Measurements from ENCODE around the gene KLHL12. TPM values are rescaled to one million over a fixed set of nuclear protein-coding genes. Genes with fewer than 3 reads are reported as not detected.

KLHL12 gene
- total and polyA plus RNA-seq, 10 of the 15 experiments (the other 5 are each of a cell fraction or from before 2014, with no cell fraction given): 16.0 to 53.8 (median 30.3) TPM

GRCh38 chr1:202926581-202927491 lies at the start of gene KLHL12 (continued):
- peak; percentile 58 to 70 (median 65) for TF ChIP-seq CTCF (IDR thresholded peaks at IDR 0.05 in 2 of 3, conservative IDR thresholded peaks at IDR 0.05 in 1 of 3; ENCODE audit: control insufficient read depth in 2 of 3, extremely low read depth in 1 of 3, insufficient read depth in 1 of 3, low read depth in 3 of 3, low read length in 3 of 3)
- peak; percentile 75 for TF ChIP-seq ZBTB11 (CRISPR knock-in tag; IDR thresholded peaks at IDR 0.05)
- peak; percentile 32; the same call in 1 of the 3 replicates for TF ChIP-seq POU2F2 (IDR thresholded peaks at IDR 0.05; ENCODE audit: borderline replicate concordance, low read depth, low read length)
- TF ChIP-seq ZNF24 (IDR thresholded peaks at IDR 0.05): 0 out of 2 replicates have a peak, but pooled peaks have one; percentile 16
- TF ChIP-seq CHD4 (IDR thresholded peaks at IDR 0.05): no peak
- peak; percentile 83; the same call in 1 of the 2 replicates for TF ChIP-seq SMARCA5 (IDR thresholded peaks at IDR 0.05)
- peak; percentile 37; the same call in 1 of the 2 replicates for TF ChIP-seq RAD21 (IDR thresholded peaks at IDR 0.05; ENCODE audit: insufficient read depth, low read depth, low read length)
- TF ChIP-seq SMAD5 (IDR thresholded peaks at IDR 0.05; ENCODE audit: low read depth): peak; percentile 55; the same call in 1 of the 2 replicates
- TF ChIP-seq MLLT1 (IDR thresholded peaks at IDR 0.05): no peak
- no peak for TF ChIP-seq BMI1 (IDR thresholded peaks at IDR 0.05; ENCODE audit: borderline replicate concordance)
- TF ChIP-seq MAX (IDR thresholded peaks at IDR 0.05; ENCODE audit: low read depth, low read length): peak; percentile 99
- peak; percentile 73 for TF ChIP-seq HCFC1 (IDR thresholded peaks at IDR 0.05; ENCODE audit: low read length)
- TF ChIP-seq USF2 (IDR thresholded peaks at IDR 0.05; ENCODE audit: borderline replicate concordance, low read depth, low read length): peak; percentile 100
- TF ChIP-seq FOXM1 (IDR thresholded peaks at IDR 0.05; ENCODE audit: low read depth, low read length): peak; percentile 17
- TF ChIP-seq NBN (IDR thresholded peaks at IDR 0.05): peak; percentile 92
- peak; percentile 14 for TF ChIP-seq SIX5 (IDR thresholded peaks at IDR 0.05; ENCODE audit: low read depth, low read length, severe bottlenecking)
- TF ChIP-seq MYB (IDR thresholded peaks at IDR 0.05; ENCODE audit: borderline replicate concordance, low read depth, low read length): no peak
- no peak for TF ChIP-seq ZNF274 (IDR thresholded peaks at IDR 0.05; ENCODE audit: insufficient read depth, insufficient read length)
- TF ChIP-seq FOXK2 (IDR thresholded peaks at IDR 0.05): no peak
- peak; percentile 64; the same call in 1 of the 2 replicates for TF ChIP-seq TCF3 (IDR thresholded peaks at IDR 0.05; ENCODE audit: borderline replicate concordance, insufficient read depth, low read depth, low read length)
- TF ChIP-seq LARP7 (IDR thresholded peaks at IDR 0.05): peak; percentile 97
- peak; percentile 98 to 100 for TF ChIP-seq BHLHE40 (IDR thresholded peaks at IDR 0.05; ENCODE audit: borderline replicate concordance in 1 of 2, low read depth in 2 of 2, low read length in 1 of 2)
